ENCODE data around the gene RELT. TPM values are rescaled to one million over a fixed set of nuclear protein-coding genes. Genes with fewer than 3 reads are reported as not detected.

Gene RELT
- total and polyA plus RNA-seq, 2 of the 13 experiments (the other 11 are each of a cell fraction or from before 2014, with no cell fraction given) = 2.5 to 4.7 TPM

DNA sequence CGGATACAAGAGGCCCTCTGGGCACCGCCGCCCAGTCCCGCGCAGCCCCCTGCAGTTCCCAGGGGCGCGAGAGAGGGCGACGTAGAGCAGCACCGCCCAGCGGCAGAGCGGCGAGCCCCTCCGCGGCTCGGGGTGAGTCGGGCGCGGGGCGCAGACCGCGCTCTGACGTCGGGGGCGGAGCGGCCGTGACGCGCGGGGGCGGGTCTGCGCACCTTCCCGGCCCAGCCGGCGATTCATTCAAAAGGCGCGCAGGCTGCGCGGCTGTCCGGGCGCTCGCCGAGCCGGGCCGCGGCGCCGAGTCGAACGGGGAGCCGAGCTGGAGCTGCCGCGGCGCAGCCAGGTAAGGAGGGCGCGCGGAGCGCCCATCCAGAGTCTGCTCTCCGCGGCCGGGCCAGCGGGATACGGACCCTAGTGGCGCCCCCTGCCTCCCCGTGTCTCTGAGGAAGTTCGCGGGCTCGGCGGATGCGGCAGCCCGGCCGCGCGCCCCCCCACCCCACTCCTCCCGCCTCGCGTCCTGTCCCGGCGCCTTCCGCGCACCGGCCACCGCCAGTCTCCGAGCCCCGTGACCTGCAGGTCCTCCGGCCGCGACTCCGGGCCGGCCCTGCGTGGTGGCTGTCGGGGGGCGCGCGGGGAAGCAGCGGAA, at the start of gene RELT (continued):
- TF ChIP-seq, protein P1, sequence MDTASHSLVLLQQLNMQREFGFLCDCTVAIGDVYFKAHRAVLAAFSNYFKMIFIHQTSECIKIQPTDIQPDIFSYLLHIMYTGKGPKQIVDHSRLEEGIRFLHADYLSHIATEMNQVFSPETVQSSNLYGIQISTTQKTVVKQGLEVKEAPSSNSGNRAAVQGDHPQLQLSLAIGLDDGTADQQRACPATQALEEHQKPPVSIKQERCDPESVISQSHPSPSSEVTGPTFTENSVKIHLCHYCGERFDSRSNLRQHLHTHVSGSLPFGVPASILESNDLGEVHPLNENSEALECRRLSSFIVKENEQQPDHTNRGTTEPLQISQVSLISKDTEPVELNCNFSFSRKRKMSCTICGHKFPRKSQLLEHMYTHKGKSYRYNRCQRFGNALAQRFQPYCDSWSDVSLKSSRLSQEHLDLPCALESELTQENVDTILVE (CRISPR knock-in tag; IDR thresholded peaks at IDR 0.05) = peak; percentile 26; the same call in 1 of the 2 replicates
- TF ChIP-seq SMARCC2 (IDR thresholded peaks at IDR 0.05) (no peak), ZNF256 (CRISPR knock-in tag; conservative IDR thresholded peaks at IDR 0.05) (no peak), SIN3B (IDR thresholded peaks at IDR 0.05; ENCODE audit: low read length) (0 out of 2 replicates have a peak, but pooled peaks have one; percentile 36), GTF3A (CRISPR knock-in tag; conservative IDR thresholded peaks at IDR 0.05) (no peak), ZNF460 (CRISPR knock-in tag; IDR thresholded peaks at IDR 0.05; ENCODE audit: borderline replicate concordance) (no peak)
- TF ChIP-seq, protein P2, sequence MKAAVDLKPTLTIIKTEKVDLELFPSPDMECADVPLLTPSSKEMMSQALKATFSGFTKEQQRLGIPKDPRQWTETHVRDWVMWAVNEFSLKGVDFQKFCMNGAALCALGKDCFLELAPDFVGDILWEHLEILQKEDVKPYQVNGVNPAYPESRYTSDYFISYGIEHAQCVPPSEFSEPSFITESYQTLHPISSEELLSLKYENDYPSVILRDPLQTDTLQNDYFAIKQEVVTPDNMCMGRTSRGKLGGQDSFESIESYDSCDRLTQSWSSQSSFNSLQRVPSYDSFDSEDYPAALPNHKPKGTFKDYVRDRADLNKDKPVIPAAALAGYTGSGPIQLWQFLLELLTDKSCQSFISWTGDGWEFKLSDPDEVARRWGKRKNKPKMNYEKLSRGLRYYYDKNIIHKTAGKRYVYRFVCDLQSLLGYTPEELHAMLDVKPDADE (CRISPR knock-in tag; IDR thresholded peaks at IDR 0.05) = no peak
- TF ChIP-seq, protein P3, sequence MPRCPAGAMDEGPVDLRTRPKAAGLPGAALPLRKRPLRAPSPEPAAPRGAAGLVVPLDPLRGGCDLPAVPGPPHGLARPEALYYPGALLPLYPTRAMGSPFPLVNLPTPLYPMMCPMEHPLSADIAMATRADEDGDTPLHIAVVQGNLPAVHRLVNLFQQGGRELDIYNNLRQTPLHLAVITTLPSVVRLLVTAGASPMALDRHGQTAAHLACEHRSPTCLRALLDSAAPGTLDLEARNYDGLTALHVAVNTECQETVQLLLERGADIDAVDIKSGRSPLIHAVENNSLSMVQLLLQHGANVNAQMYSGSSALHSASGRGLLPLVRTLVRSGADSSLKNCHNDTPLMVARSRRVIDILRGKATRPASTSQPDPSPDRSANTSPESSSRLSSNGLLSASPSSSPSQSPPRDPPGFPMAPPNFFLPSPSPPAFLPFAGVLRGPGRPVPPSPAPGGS (CRISPR knock-in tag; IDR thresholded peaks at IDR 0.05) = no peak; the same call in 1 of the 2 replicates
